C4-2B (cell line): Measurements from ENCODE around the gene TNS1.

ENCODE experiments used
- ZFX ChIP-seq: fragments of 450-650 bp; IDR thresholded peaks from 2 replicates; pipeline ENCODE4 v1.6.1; 2017
- TF ChIP-seq, protein P1 (sequence below): fragments of 450-650 bp; conservative IDR thresholded peaks from 2 replicates; pipeline ENCODE4 v1.5.1; 2017; ENCODE audit warnings: mild to moderate bottlenecking

DNA sequence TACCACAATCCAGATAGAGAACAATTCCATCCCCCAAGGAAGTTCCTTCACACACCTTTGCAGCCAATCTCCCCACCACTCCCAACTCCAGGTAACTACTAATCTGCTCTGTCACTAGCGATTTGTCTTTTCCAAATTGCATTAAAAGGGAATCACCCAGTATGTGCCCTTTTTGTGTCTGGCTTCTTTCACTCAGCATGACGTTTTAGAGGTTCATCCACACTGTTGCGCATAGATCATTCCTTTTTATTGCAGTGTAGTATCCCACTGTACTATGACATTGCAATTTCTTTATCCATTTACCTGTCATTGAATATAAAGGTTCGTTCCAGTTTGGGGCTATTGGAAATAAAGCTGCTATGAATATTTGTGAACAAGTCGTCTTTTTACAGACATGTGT, 31.6 kb downstream of the TNS1 start:
- TF ChIP-seq ZFX = no peak
- TF ChIP-seq, protein P1, sequence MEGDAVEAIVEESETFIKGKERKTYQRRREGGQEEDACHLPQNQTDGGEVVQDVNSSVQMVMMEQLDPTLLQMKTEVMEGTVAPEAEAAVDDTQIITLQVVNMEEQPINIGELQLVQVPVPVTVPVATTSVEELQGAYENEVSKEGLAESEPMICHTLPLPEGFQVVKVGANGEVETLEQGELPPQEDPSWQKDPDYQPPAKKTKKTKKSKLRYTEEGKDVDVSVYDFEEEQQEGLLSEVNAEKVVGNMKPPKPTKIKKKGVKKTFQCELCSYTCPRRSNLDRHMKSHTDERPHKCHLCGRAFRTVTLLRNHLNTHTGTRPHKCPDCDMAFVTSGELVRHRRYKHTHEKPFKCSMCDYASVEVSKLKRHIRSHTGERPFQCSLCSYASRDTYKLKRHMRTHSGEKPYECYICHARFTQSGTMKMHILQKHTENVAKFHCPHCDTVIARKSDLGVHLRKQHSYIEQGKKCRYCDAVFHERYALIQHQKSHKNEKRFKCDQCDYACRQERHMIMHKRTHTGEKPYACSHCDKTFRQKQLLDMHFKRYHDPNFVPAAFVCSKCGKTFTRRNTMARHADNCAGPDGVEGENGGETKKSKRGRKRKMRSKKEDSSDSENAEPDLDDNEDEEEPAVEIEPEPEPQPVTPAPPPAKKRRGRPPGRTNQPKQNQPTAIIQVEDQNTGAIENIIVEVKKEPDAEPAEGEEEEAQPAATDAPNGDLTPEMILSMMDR = no peak
